HEK293 (cell line): ENCODE measurements around the gene CBX1.

Experiments
- GLI4 ChIP-seq: fragments of 450-650 bp; formaldehyde crosslinking; IDR thresholded peaks from 2 replicates; pipeline ENCODE4 v1.5.1; 2016; ENCODE audit warnings: missing biosample characterization, missing genetic modification characterization
- ZBTB20 ChIP-seq: fragments of 450-650 bp; formaldehyde crosslinking; IDR thresholded peaks from 2 replicates; pipeline ENCODE4 v1.5.1; 2016; ENCODE audit warnings: missing biosample characterization, missing genetic modification characterization
- ZNF302 ChIP-seq: fragments of 450-650 bp; formaldehyde crosslinking; IDR thresholded peaks from 2 replicates; pipeline ENCODE4 v1.5.1; 2016; ENCODE audit warnings: missing biosample characterization, missing genetic modification characterization, low read depth
- ZNF311 ChIP-seq: fragments of 450-650 bp; formaldehyde crosslinking; IDR thresholded peaks from 2 replicates; pipeline ENCODE4 v1.5.1; 2017; ENCODE audit warnings: missing biosample characterization, missing genetic modification characterization, borderline replicate concordance
- ZNF571 ChIP-seq: fragments of 450-650 bp; formaldehyde crosslinking; IDR thresholded peaks from 2 replicates; pipeline ENCODE4 v1.5.0; 2017; ENCODE audit warnings: missing biosample characterization, missing genetic modification characterization
- TF ChIP-seq, protein P1 (sequence below): fragments of 450-650 bp; formaldehyde crosslinking; IDR thresholded peaks from 2 replicates; pipeline ENCODE4 v1.5.1; 2016; ENCODE audit warnings: missing biosample characterization, missing genetic modification characterization, low read depth
- TF ChIP-seq, protein P2 (sequence below): fragments of 450-650 bp; formaldehyde crosslinking; IDR thresholded peaks from 2 replicates; pipeline ENCODE4 v1.5.1; 2016; ENCODE audit warnings: missing biosample characterization, missing genetic modification characterization
- TF ChIP-seq, protein P3 (sequence below): fragments of 450-650 bp; formaldehyde crosslinking; IDR thresholded peaks from 2 replicates; pipeline ENCODE4 v1.5.1; 2017; ENCODE audit warnings: missing biosample characterization, missing genetic modification characterization

DNA sequence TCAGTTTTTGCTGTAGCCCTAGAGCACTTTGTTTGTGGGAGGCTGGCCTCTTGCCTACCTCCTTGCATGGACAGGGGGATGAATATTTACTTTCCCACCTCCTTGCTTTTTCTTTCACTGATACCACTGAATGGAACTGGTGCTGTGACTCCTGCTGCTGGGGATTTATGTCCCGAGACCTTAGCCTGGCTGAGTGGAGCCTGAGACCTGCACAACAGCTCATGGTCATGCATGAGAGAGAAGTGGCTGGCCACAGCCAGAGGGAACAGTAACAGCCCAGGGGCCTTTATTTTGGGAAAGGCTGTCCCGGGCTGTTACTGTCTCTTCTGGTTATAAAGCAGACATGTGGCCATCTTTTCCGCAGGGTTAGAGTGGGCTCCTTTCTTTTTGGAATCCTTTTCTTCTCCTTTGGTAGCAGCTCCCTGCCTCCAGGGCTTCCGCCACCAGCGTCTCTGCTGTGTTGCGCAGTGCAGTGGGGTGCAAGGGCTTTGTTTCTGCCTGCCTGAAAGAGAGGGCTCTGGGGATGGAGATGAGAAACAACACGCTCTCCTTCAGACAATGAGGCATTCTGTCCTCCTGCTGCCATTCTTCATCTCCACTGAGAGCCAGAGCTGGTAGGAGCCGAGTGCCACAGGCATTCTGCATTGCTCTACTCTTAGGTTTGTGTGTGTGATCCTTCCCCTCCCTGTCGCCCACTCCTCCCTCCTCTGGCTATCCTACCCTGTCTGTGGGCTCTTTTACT lies 20.8 kb upstream of the CBX1 start:
- TF ChIP-seq, protein P1, sequence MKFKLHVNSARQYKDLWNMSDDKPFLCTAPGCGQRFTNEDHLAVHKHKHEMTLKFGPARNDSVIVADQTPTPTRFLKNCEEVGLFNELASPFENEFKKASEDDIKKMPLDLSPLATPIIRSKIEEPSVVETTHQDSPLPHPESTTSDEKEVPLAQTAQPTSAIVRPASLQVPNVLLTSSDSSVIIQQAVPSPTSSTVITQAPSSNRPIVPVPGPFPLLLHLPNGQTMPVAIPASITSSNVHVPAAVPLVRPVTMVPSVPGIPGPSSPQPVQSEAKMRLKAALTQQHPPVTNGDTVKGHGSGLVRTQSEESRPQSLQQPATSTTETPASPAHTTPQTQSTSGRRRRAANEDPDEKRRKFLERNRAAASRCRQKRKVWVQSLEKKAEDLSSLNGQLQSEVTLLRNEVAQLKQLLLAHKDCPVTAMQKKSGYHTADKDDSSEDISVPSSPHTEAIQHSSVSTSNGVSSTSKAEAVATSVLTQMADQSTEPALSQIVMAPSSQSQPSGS (tag by site-specific recombination), result no peak
- TF ChIP-seq, protein P2, sequence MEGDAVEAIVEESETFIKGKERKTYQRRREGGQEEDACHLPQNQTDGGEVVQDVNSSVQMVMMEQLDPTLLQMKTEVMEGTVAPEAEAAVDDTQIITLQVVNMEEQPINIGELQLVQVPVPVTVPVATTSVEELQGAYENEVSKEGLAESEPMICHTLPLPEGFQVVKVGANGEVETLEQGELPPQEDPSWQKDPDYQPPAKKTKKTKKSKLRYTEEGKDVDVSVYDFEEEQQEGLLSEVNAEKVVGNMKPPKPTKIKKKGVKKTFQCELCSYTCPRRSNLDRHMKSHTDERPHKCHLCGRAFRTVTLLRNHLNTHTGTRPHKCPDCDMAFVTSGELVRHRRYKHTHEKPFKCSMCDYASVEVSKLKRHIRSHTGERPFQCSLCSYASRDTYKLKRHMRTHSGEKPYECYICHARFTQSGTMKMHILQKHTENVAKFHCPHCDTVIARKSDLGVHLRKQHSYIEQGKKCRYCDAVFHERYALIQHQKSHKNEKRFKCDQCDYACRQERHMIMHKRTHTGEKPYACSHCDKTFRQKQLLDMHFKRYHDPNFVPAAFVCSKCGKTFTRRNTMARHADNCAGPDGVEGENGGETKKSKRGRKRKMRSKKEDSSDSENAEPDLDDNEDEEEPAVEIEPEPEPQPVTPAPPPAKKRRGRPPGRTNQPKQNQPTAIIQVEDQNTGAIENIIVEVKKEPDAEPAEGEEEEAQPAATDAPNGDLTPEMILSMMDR, result no peak
- no peak for TF ChIP-seq GLI4 (tag by site-specific recombination)
- TF ChIP-seq ZNF571, result no peak
- no peak for TF ChIP-seq ZBTB20 (tag by site-specific recombination)
- TF ChIP-seq, protein P3, sequence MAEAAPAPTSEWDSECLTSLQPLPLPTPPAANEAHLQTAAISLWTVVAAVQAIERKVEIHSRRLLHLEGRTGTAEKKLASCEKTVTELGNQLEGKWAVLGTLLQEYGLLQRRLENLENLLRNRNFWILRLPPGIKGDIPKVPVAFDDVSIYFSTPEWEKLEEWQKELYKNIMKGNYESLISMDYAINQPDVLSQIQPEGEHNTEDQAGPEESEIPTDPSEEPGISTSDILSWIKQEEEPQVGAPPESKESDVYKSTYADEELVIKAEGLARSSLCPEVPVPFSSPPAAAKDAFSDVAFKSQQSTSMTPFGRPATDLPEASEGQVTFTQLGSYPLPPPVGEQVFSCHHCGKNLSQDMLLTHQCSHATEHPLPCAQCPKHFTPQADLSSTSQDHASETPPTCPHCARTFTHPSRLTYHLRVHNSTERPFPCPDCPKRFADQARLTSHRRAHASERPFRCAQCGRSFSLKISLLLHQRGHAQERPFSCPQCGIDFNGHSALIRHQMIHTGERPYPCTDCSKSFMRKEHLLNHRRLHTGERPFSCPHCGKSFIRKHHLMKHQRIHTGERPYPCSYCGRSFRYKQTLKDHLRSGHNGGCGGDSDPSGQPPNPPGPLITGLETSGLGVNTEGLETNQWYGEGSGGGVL (tag by site-specific recombination), result no peak
- TF ChIP-seq ZNF311 (tag by site-specific recombination), result no peak
- TF ChIP-seq ZNF302, result no peak
